Dermis blood vessel endothelial cell (primary cell): ENCODE results near the gene PANK4. TPM values are rescaled to one million over a fixed set of nuclear protein-coding genes. Genes with fewer than 3 reads are reported as not detected.
"Not testable (repeated sequence)": the region's sequence is repeated elsewhere in the genome, so short reads cannot be mapped to it uniquely, and the experiment has no call there.

Experiments used
- DNase-seq: peaks from one replicate; pipeline ENCODE4 v3.0.0; 2010
- total RNA-seq: library from RNA; depleted of rRNA; stranded (reverse); fragments of >200 nt; gene quantifications from 2 replicates; pipeline ENCODE4 v1.2.3, GENCODE V29; 2014

Gene PANK4
- 21.5 and 24.7 TPM in 2 replicates for total RNA-seq

DNA sequence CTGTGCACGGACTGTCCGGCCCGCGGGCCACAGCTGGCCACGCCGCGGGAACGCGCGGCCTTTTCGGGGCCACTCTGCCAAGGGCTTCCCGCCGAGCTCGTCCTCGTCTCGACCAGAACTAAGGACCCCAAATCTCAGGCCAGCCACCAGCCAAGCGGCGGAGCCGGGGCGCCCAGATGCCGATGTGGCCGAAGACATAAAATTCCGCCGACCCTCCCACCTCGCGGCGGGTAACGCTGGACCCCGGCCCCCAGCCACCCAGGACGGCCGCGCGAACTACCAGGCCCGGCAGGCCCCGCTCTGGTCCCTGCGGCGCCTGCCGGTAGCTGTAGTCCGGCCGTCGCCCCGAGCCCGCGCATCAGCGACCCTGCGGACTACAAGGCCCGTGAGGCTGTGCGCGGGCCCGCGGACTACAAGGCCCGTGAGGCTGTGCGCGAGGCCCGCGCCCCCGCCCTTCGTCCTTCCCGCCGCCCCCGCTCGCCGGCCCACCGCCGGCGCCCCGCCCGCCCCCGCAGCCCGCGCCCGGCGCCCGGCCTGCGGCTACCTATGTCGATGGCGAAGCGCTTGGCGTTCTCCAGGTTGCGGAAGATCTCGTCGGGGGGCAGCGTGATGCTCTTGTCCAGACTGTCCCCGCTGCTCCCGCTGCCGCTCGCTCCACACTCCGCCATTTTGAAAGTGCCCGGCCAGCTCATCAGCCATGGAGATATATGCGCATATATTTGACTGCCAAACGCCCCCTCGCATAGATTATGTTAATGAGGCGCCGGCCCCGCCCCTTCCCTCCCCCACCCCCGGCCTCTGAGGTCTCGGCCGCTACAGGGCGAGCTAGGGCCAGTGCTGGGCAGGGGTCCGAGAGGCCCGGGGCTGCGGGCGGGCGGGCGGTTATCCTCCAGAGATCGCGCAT, at the start of gene PANK4:
TSS of gene PANK4 (minus strand) at position 677 of the 904 bp plus-strand sequence. CDS start at position 668, 9 bp downstream.
- DNase-seq, result peak; percentile 98

DNA sequence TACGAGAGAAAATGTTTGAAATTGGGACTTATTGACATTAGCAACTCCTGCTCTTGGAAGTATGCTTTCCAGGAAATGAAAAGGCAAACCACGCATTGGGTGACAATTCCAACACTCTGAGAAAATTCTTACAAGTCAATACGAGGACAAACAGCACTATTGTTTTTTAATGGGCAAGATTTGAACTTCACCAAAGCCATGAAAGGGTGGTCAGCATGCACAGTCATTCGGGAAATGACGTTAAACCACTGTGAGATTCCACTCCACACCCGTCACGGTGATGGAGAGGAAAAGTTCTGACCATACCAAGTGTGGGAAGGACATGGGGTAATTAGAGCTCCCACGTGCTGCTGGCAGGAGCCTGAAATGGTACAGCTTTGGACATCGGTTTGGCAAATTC, 48.0 kb upstream of the PANK4 start:
- DNase-seq, result peak; percentile 53

DNA sequence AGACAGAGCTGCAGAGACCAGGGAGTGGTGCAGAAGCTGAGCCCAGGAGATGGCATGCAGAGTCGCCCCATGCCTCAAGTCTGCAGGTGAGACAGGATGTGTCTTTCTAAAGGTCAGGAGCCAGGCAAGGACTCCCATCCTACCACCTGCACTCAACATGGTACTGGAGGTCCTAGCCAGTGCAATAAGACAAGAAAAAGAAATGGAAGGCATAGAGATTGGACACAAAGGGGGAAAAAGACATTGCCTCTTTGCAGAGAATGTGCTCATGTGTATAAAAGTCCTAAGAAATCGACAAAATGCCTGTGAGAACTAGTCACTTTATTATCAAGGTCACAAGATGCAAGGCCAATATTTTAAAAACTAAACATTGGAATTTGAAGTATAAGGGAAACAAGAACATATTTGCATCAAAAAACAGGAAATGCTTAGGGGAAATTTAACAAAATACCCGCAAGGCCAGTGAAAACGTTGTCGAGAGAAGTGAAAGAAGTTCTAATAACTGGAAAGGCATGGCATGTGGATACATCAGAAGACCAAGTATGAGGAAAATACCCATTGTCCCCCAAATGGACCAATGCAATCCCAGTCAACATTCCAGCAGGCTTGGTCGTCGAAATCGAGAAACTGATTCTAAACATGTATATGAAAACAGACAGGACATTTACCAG, 47.0 kb upstream of the PANK4 start:
- no peak for DNase-seq

DNA sequence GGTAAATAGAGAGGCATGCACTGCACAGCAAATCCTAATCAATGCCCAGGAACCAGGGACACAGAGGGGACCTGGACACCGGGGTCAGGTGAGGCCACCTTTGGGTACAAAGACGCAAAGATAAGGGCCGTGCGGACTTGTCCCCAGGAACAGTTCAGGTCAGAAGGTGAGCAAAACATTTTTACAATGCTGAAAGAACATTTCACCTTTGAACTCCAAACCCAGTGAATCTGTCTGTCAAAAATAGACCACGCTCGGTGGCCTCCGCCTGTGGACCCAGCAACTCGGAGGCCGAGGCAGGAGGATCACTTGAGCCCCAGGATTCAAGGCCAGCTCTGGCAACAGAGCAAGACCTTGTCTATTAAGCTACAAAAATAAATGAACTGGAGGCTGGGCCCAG, 45.0 kb upstream of the PANK4 start:
- DNase-seq, result no peak

DNA sequence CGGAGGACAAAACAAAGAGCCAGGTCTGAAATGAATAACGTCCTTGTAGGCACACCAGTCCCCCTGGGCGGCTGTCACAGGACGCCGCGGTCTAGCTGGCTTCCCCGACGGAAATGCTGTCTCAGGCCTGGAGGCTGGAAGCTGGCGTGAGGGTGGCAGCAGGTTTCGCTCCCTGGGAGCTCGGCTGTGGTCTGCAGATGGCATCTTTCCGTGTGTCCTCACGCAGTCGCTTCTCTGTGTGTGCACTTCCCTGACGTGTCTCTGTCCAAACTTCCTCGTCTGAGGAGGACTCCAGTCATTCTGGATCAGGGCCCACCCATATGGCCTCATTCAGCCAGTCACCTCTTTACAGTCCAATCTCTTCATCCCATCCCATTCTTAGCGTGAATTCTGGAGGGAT, 43.9 kb upstream of the PANK4 start:
- no peak for DNase-seq

DNA sequence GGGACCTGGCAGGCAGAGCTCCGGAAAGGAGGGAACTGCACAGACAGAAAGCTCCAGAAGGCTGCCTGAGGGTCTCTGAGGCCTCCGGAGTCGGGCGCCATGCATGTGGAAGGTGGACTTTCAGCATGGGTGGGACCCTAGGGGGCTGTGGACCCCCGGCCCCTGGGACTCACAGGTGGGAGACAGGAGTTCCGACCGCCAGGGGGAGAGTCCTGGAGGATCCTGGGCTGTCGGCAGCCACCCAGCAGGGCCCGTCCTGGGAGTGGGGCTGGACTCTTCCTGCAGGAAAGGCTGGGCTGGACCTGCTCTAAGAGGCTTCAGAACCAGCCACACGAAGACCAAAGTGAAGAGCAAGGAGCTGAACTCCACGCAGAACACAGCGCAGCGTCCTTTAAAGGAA, 43.3 kb upstream of the PANK4 start:
- DNase-seq, result not testable (repeated sequence)

DNA sequence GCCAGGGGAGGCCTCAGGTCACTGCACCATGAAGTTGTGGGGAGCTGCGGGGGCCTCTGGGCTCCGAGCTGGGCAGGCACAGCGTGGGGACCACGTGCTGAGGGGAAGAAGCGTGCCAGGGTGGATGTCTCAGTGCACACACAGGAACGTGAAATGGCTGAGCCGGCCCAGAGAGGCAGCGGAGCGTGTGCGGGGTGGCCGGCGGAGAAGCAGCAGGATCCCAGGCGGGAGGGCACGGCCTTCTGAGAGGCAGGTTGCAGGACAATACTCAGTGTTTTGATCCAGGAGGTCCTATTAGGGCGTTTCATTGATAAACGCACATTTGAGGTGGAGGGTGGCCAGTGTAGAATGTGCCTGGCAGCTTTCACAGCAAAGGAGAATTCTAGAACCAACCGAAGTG, 42.7 kb upstream of the PANK4 start:
- no peak for DNase-seq

DNA sequence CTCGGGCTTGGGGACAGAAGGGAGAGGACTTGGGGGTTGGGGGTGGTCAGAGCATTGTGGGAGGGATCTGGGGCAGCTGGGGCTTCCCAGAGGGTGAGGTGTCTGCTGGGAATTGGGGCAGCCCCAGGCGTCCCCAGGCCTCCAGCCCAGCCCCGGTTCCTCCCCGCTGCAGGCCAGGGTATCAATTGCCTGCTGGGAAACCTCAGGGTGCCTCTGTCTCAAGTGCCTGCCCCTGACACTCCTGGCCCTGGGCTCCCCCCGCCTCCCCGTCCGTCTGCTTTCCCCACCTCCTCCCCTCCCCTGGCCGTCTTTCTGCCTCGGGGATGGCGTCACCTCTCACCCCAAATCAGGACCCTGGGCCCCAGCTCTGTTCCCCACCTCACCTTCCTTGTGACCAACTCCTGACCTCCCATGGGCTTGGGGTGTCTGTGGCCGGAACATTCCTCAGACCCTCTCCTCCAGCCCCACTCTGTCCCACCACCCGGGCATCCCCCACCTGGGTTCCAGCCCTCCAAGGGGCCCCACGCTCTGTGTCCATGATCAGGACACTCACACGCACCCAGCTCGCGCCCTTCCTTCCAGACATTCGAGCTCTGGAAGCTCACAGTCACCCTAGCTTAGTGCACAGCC, 41.9 kb upstream of the PANK4 start:
- not testable (repeated sequence) for DNase-seq

DNA sequence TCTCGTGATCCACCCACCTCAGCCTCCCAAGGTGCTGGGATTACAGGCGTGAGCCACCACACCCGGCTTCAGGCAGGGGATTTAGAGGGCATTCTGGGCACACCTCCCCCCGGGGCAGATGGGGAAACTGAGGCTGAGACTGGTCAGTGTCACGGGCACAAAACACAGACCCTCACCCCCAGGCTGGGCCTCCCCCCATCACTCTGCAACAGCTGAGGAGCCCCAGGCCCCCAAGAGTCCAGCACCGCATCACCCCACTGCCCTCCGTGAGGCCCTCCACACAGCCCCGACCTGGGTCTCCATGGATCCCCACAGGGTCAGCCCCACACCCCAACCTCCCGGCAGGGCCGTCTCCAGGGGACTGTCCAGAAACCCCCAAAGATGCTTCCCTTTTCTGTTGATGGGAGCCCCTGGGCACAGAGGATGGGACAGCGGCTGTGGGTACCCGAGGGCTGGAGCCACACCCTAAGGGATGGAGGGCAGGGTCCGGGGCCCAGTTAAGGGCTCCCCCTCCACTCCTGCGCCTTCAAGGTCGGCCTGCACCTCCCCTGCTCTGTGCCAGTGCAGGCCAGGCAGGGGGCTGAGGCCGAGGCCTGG, 40.8 kb upstream of the PANK4 start:
- no peak for DNase-seq

DNA sequence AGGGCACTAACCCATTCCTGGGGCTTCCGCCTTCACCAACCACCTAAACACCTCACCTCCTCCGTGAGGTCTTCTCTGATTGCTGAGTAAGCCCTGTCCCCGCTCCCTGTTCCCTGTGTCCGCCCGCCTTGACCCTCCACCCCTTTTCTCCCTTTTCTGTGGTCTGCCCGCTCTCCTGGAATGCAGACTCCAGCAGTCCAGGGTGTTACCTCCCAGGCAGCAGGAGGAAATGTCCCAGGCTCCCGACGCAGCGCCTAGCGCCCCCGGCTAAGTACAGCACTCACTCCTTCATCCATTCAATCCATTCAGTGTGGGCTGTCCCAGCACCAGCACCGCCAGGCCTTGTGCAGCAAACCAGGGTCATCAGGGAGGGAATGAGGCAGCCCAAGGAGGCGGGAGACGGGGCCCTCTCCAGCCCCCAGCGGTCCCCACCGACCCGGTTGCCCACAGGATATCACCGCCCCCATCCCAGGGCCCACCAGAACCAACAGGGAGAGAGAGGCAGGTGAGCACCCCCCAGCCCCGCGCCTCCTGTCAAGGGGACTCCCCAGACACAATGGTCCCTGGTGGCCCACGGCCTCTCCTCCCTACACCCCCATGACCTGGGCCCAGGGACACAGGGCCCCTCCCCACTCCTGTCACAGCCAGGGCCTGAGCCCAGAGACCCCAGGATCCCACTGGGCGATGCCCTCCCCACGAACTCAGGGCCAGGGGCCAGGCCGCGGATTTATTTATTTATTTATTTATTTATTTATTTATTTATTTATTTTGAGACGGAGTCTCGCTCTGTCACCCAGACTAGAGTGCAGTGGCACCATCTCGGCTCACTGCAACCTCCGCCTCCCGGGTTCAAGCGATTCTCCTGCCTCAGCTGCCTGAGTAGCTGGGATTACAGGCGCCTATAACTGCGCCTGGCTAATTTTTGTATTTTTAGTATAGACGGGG, 40.0 kb upstream of the PANK4 start:
- no peak for DNase-seq

DNA sequence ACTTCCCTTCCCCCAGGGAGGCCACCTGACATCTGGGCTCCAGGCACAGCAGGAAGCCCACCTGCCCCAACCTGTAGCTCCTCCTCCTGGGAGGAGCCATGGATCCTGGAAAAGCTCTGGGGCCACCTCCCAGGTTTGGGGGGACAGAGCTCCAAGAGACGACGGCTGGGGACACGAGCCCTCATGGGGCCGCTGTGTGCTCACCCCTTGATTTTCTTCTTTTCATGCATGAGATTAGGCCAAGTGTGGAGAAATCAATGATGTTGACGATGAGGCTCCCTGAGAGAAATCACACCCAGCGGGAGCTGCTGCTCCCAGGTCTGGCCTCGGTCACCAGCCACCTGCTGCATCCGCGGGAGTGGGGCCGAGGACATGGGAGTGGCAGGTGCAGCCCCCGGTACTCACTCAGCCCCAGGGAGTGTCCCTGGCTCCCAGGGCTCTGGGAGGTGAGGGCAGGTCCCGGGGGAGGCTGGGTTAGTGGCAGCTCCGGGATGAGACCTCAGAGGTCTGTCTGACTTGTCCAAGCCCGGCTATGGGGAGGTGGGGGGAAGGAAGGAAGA, 38.5 kb upstream of the PANK4 start:
- no peak for DNase-seq

DNA sequence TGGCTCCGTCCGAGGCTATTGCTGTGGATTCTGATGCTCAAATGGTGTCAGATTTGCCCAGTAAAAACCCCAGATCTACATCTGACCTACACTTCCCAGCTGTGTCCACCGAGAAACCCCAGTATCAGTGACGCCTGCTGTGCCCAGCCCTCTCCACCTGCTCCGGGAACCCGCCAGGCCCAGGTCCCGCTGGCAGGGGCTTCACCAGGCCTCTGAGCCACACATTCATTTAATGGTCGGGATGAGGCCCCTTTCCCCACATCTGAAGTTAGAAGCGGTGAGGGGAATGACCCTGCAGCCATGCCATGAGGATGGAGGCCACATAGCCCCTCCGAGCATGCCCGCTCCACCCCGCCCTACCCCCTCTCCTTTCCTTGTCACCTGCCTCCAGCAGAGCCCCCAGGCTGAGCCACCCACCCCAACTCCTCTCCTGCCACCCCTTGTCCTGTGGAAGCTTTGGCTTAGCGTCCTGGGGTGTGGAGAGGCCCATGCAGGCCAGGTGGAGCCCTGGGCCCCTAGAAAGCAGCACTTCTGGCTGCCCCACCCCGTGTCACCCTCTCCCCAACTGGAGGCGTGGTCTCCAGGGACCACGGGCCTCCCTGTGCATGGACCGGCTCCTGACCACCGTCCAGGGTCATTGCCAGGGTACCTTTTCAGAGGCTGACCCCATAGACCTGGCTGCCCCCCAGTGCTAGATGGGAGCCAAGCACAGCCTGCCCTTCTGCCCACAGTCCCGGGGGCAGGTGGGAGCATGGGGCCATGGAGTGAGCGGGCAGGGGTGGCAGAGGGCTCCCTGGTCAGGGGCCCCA, 37.8 kb upstream of the PANK4 start:
- DNase-seq, result no peak

DNA sequence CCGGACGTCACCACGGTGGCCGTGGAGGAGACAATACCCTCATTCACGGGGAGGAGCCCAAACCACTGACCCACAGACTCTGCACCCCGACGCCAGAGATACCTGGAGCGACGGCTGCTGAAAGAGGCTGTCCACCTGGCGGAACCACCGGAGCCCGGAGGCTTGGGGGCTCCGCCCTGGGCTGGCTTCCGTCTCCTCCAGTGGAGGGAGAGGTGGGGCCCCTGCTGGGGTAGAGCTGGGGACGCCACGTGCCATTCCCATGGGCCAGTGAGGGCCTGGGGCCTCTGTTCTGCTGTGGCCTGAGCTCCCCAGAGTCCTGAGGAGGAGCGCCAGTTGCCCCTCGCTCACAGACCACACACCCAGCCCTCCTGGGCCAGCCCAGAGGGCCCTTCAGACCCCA, 36.8 kb upstream of the PANK4 start:
- no peak for DNase-seq

DNA sequence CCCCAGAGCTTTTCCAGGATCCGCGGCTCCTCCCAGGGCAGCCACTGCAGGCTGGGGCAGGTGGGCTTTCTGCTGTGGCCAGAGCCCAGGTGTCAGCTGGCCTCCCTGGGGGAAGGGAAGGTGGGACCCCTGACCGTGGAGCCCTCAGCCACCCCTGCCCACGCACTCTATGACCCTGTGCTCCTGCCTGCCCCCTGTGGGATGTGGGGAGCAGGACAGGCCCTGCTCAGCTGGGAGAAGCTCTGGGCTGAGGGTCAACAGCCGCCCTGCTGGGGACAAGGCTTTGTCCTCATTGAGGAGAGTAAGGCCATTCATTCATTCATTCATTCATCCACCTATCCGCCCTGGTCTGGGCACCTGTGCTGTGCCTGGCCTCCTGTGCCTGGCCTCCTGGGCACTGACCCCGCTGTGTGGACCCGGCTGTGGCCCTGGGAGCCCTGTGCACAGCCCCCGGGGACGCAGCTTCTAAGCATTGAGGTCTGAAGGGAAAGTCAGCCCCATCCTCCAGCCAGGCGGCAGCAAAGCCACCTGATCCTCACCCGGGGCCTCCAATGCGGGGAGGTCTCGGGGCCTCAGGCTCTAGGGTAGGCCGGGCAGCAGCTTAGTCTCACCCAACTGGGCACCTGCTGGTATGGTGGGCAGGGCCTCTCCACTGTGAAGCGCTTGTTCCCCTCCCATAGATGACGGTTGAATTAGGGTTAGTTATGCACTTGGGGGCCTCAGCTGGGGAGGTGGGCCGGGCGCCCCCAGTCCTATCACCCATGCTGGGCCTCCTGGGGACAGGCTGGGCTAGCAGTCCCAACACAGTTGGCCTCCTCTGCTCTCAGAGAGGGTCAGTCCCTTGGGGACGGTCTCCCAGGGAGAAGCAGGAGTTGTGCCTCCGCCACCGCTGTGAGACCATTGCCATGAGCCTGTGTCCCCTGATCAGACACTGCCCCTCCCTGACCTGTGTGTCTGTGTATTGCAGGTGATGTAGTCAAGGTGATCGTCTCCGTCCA, 35.8 kb upstream of the PANK4 start:
- no peak for DNase-seq

DNA sequence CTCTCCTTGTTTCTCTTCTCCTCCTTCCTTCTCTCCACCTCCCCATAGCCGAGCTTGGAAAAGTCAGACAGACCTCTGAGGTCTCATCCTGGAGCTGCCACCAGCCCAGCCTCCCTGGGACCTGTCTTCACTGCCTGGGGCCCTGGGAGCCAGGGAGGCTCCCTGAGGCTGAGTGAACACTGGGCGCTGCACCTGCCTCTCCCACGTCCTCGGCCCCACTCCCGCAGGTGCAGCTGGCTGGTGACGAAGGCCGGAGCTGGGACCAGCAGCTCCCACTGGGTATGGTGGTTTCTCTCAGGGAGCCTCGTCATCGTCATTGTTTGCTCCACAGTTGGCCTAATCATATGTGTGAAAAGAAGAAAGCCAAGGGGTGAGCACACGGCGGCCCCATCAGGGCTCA, 35.0 kb upstream of the PANK4 start:
- DNase-seq, result no peak

DNA sequence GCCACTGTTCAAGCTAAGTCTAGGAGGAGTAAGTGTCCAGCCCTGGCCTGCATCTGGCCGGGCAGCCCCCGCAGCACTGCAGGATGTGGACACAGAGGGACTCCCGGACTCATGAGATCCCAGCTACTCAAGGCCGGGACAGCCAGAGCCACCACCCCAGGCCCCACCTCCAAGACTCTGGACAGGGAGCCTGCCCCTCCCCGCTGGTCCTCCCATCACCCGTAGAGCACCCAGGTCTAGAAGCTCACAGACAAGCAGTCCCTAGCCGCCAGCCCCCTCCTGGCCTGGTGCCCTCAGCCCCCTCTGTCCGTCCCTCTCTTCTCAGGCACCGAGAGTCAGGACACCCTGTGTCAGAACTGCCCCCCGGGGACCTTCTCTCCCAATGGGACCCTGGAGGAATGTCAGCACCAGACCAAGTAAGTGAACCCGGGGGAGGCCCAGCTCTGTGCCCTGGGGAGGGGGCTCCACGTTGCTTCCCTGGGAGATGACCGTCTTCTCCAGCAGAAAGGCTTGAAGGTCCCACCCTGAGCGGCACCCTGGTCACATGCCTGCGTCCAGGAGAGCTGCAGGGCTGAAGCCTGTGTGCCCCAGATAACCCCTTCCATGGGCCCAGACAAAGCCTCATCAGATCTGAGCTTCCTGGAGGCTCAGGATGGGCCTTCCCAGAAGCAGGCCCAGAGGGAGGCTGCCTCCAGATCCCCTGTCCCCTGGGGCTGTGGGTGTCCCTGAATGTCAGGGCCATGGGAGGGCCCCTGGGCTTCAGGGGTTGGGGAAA, 34.1 kb upstream of the PANK4 start:
- no peak for DNase-seq

DNA sequence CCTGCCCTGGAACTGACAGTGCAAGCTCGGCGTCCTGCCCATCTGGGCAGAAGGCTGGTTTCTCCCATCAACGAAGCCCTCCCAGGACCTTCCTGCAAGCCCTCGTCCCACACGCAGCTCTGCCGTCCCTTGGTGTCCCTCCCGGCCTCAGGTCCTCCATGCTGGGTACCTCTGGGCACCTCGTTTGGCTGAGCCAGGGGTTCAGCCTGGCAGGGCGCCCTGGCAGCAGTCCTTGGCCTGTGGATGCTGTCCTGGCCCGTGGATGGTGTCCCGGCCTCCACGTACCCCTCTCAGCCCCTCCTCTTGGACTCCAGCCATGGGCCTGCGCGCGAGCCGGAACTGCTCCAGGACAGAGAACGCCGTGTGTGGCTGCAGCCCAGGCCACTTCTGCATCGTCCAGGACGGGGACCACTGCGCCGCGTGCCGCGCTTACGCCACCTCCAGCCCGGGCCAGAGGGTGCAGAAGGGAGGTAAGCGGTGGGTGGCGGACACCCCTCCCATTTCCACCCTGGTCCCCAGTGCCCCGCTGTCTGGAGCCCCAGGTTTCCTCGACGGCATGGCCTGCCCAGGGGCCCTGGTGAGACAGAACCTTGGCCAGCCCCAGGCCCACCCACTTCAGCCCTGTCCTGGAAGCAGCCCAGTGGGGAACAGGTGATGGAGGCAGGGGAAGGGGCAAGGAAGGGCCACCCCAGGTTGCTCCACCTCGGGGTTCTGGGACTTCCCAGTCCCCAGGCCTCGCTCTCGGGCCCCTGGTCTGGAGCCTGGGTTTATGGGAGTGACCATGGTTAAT, 33.3 kb upstream of the PANK4 start:
- DNase-seq, result no peak

DNA sequence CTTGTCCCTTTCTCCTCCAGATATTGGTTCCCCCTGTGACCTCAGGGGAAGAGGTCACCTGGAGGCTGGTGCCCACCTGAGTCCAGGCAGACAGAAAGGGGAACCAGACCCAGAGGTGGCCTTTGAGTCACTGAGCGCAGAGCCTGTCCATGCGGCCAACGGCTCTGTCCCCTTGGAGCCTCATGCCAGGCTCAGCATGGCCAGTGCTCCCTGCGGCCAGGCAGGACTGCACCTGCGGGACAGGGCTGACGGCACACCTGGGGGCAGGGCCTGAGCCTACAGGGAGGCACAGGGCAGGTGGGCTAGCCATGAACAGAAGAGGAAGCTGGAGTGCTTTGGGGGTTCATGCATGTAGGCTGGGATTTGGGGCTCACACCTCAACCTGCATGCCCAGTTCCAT, 32.5 kb upstream of the PANK4 start:
- no peak for DNase-seq
